GM23338 (cell line): Measurements from ENCODE around the gene C11orf98. TPM values are rescaled to one million over a fixed set of nuclear protein-coding genes. Genes with fewer than 3 reads are reported as not detected.
A peak's percentile ranks its signal among the peaks of the same experiment; 100 is the strongest.

Source experiments
- ATAC-seq: fragments of 200-7000 bp; cut with Tn5 transposase; 3 replicates; pipeline ENCODE4 v1.9.1; 2020
- DNase-seq: peaks from one replicate; pipeline ENCODE4 v3.0.0-alpha.2; 2015; ENCODE audit warnings: low spot score
- H2AFZ ChIP-seq: fragments of 200-600 bp; sonication (generic); 2 replicates; pipeline ENCODE4 v1.8.0; 2016; ENCODE audit warnings: antibody characterized with exemption, mild to moderate bottlenecking, moderate library complexity
- H3F3A ChIP-seq: fragments of 200-600 bp; sonication (generic); replicated peaks from 2 replicates; pipeline ENCODE4 v1.8.0; 2017; ENCODE audit warnings: antibody characterized with exemption, mixed run types, low read depth
- H3K27ac ChIP-seq: fragments of 200-600 bp; sonication (generic); 2 replicates; pipeline ENCODE4 v1.6.1; 2016; ENCODE audit warnings: low read depth
- H3K27me3 ChIP-seq: fragments of 200-600 bp; sonication (generic); 2 replicates; pipeline ENCODE4 v1.8.0; 2016; ENCODE audit warnings: mild to moderate bottlenecking, mixed run types, moderate library complexity; ENCODE audit not compliant: insufficient read depth
- H3K36me3 ChIP-seq: fragments of 200-600 bp; sonication (generic); 2 replicates; pipeline ENCODE4 v1.8.0; 2016; ENCODE audit warnings: mild to moderate bottlenecking; ENCODE audit not compliant: insufficient read depth
- H3K4me1 ChIP-seq: fragments of 200-600 bp; sonication (generic); 2 replicates; pipeline ENCODE4 v1.8.0; 2016; ENCODE audit warnings: mild to moderate bottlenecking, moderate library complexity; ENCODE audit not compliant: insufficient read depth
- H3K4me2 ChIP-seq: fragments of 200-600 bp; sonication (generic); 2 replicates; pipeline ENCODE4 v1.7.1; 2017; ENCODE audit warnings: mixed run types
- H3K4me3 ChIP-seq: fragments of 200-600 bp; sonication (generic); 2 replicates; pipeline ENCODE4 v1.6.1; 2016; ENCODE audit warnings: mixed run types
- H3K79me2 ChIP-seq: fragments of 200-600 bp; sonication (generic); replicated peaks from 2 replicates; pipeline ENCODE4 v1.8.0; 2017; ENCODE audit warnings: mild to moderate bottlenecking; ENCODE audit not compliant: insufficient read depth
- H3K9me2 ChIP-seq: fragments of 200-600 bp; sonication (generic); 2 replicates; pipeline ENCODE4 v1.8.0; 2017; ENCODE audit not compliant: insufficient read depth
- H4K20me1 ChIP-seq: fragments of 200-600 bp; sonication (generic); replicated peaks from 2 replicates; pipeline ENCODE4 v1.8.0; 2017; ENCODE audit warnings: mild to moderate bottlenecking; ENCODE audit not compliant: insufficient read depth
- H3K27ac Mint-ChIP-seq: 2 replicates; pipeline ENCODE4 v1.8.0; 2020; ENCODE audit warnings: inconsistent platforms, mild to moderate bottlenecking, moderate library complexity, mixed read lengths
- H3K27me3 Mint-ChIP-seq: 3 replicates; pipeline ENCODE4 v1.8.0; 2022; ENCODE audit warnings: low read depth, mild to moderate bottlenecking, moderate library complexity, mixed read lengths, inconsistent platforms; ENCODE audit not compliant: insufficient read depth, poor library complexity
- H3K36me3 Mint-ChIP-seq: 3 replicates; pipeline ENCODE4 v1.8.0; 2021; ENCODE audit warnings: low read depth, mild to moderate bottlenecking, inconsistent platforms, moderate library complexity, mixed read lengths
- H3K4me1 Mint-ChIP-seq: 3 replicates; pipeline ENCODE4 v1.8.0; 2020; ENCODE audit warnings: mild to moderate bottlenecking, inconsistent platforms, mixed read lengths
- H3K4me3 Mint-ChIP-seq: 3 replicates; pipeline ENCODE4 v1.8.0; 2021; ENCODE audit warnings: moderate library complexity, mild to moderate bottlenecking, inconsistent platforms, mixed read lengths
- H3K9me3 Mint-ChIP-seq: 3 replicates; pipeline ENCODE4 v1.8.0; 2020; ENCODE audit warnings: moderate library complexity, mild to moderate bottlenecking, inconsistent platforms, mixed read lengths
- CREB1 ChIP-seq: fragments of 250-450 bp; sonication (Bioruptor Pico); IDR thresholded peaks from 2 replicates; pipeline ENCODE4 v1.5.0; 2020; ENCODE audit warnings: low read depth, mild to moderate bottlenecking, moderate library complexity
- CTCF ChIP-seq, 2 experiments: fragments of 200-600 bp in 1 of 2; sonication (generic) in 1 of 2; conservative IDR thresholded peaks; 2 replicates each; pipeline versions ENCODE4 v1.5.1 to v1.6.1; 2016 to 2017; ENCODE audit warnings: antibody characterized with exemption in 2 of 2, low read depth in 2 of 2, mild to moderate bottlenecking in 2 of 2, moderate library complexity in 1 of 2
- EZH2 ChIP-seq: fragments of 200-600 bp; sonication (generic); IDR thresholded peaks from one replicate; pipeline ENCODE4 v1.8.0; 2017; ENCODE audit warnings: antibody characterized with exemption, mild to moderate bottlenecking, low read depth; ENCODE audit not compliant: unreplicated experiment
- EZH2phosphoT487 ChIP-seq: fragments of 200-600 bp; sonication (generic); IDR thresholded peaks from one replicate; pipeline ENCODE4 v1.8.1; 2018; ENCODE audit warnings: antibody characterized with exemption; ENCODE audit not compliant: unreplicated experiment
- JUNB ChIP-seq: IDR thresholded peaks from one replicate; pipeline ENCODE4 v1.6.1; 2016; ENCODE audit warnings: antibody characterized with exemption; ENCODE audit not compliant: unreplicated experiment
- NANOG ChIP-seq: IDR thresholded peaks from 2 replicates; pipeline ENCODE4 v1.6.1; 2016; ENCODE audit warnings: antibody characterized with exemption, borderline replicate concordance
- POLR2AphosphoS5 ChIP-seq: IDR thresholded peaks from 2 replicates; pipeline ENCODE4 v1.6.1; 2016; ENCODE audit warnings: antibody characterized with exemption, low read depth
- REST ChIP-seq: IDR thresholded peaks from one replicate; pipeline ENCODE4 v1.6.1; 2018; ENCODE audit warnings: antibody characterized with exemption; ENCODE audit not compliant: unreplicated experiment
- STAT1 ChIP-seq: IDR thresholded peaks from one replicate; pipeline ENCODE4 v1.6.1; 2016; ENCODE audit warnings: antibody characterized with exemption; ENCODE audit not compliant: unreplicated experiment
- ZNF114 ChIP-seq: fragments of 250-450 bp; sonication (Bioruptor Pico); IDR thresholded peaks from 2 replicates; pipeline ENCODE4 v1.5.0; 2020; ENCODE audit warnings: mild to moderate bottlenecking, moderate library complexity
- ZNF331 ChIP-seq: fragments of 250-450 bp; sonication (Bioruptor Pico); IDR thresholded peaks from 2 replicates; pipeline ENCODE4 v1.5.0; 2020; ENCODE audit warnings: low read depth, mild to moderate bottlenecking, moderate library complexity
- polyA plus RNA-seq: library from polyadenylated mRNA; unstranded; fragments of >200 nt; fragmentation: Nextera tagmentation; extraction: Ambion mirVana; gene quantifications from 2 replicates; pipeline ENCODE4 v1.2.1, GENCODE V29; 2016
- total RNA-seq: library from RNA; depleted of rRNA; stranded (reverse); fragments of >200 nt; shearing (Covaris generic); gene quantifications from 2 replicates; pipeline ENCODE4 v1.2.3, GENCODE V29; 2014
- TF ChIP-seq, protein P1 (sequence below): IDR thresholded peaks from 2 replicates; pipeline ENCODE4 v1.6.1; 2016; ENCODE audit warnings: antibody characterized with exemption
- TF ChIP-seq, protein P2 (sequence below): fragments of 250-450 bp; sonication (Bioruptor Pico); IDR thresholded peaks from 2 replicates; pipeline ENCODE4 v1.5.0; 2020; ENCODE audit warnings: mild to moderate bottlenecking, moderate library complexity

Gene C11orf98
- total and polyA plus RNA-seq, 2 experiments from 2014 or later: 132 to 479 TPM

GRCh38 chr11:62652161-62653006, 12.6 kb downstream of the C11orf98 start:
- H3K4me2 ChIP-seq: peak overlapping the region; percentile 100
- H3K9me2 ChIP-seq: no peaks in the 10 kb centered on the region
- ATAC-seq (no peak), DNase-seq (no peak)
- peaks cover 10% of the 10 kb centered on the region for H3K27me3 Mint-ChIP-seq
- TF ChIP-seq, protein P1, sequence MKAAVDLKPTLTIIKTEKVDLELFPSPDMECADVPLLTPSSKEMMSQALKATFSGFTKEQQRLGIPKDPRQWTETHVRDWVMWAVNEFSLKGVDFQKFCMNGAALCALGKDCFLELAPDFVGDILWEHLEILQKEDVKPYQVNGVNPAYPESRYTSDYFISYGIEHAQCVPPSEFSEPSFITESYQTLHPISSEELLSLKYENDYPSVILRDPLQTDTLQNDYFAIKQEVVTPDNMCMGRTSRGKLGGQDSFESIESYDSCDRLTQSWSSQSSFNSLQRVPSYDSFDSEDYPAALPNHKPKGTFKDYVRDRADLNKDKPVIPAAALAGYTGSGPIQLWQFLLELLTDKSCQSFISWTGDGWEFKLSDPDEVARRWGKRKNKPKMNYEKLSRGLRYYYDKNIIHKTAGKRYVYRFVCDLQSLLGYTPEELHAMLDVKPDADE: no peak
- TF ChIP-seq EZH2phosphoT487: no peak
- no peak for TF ChIP-seq CREB1 (CRISPR knock-in tag)
- TF ChIP-seq, protein P2, sequence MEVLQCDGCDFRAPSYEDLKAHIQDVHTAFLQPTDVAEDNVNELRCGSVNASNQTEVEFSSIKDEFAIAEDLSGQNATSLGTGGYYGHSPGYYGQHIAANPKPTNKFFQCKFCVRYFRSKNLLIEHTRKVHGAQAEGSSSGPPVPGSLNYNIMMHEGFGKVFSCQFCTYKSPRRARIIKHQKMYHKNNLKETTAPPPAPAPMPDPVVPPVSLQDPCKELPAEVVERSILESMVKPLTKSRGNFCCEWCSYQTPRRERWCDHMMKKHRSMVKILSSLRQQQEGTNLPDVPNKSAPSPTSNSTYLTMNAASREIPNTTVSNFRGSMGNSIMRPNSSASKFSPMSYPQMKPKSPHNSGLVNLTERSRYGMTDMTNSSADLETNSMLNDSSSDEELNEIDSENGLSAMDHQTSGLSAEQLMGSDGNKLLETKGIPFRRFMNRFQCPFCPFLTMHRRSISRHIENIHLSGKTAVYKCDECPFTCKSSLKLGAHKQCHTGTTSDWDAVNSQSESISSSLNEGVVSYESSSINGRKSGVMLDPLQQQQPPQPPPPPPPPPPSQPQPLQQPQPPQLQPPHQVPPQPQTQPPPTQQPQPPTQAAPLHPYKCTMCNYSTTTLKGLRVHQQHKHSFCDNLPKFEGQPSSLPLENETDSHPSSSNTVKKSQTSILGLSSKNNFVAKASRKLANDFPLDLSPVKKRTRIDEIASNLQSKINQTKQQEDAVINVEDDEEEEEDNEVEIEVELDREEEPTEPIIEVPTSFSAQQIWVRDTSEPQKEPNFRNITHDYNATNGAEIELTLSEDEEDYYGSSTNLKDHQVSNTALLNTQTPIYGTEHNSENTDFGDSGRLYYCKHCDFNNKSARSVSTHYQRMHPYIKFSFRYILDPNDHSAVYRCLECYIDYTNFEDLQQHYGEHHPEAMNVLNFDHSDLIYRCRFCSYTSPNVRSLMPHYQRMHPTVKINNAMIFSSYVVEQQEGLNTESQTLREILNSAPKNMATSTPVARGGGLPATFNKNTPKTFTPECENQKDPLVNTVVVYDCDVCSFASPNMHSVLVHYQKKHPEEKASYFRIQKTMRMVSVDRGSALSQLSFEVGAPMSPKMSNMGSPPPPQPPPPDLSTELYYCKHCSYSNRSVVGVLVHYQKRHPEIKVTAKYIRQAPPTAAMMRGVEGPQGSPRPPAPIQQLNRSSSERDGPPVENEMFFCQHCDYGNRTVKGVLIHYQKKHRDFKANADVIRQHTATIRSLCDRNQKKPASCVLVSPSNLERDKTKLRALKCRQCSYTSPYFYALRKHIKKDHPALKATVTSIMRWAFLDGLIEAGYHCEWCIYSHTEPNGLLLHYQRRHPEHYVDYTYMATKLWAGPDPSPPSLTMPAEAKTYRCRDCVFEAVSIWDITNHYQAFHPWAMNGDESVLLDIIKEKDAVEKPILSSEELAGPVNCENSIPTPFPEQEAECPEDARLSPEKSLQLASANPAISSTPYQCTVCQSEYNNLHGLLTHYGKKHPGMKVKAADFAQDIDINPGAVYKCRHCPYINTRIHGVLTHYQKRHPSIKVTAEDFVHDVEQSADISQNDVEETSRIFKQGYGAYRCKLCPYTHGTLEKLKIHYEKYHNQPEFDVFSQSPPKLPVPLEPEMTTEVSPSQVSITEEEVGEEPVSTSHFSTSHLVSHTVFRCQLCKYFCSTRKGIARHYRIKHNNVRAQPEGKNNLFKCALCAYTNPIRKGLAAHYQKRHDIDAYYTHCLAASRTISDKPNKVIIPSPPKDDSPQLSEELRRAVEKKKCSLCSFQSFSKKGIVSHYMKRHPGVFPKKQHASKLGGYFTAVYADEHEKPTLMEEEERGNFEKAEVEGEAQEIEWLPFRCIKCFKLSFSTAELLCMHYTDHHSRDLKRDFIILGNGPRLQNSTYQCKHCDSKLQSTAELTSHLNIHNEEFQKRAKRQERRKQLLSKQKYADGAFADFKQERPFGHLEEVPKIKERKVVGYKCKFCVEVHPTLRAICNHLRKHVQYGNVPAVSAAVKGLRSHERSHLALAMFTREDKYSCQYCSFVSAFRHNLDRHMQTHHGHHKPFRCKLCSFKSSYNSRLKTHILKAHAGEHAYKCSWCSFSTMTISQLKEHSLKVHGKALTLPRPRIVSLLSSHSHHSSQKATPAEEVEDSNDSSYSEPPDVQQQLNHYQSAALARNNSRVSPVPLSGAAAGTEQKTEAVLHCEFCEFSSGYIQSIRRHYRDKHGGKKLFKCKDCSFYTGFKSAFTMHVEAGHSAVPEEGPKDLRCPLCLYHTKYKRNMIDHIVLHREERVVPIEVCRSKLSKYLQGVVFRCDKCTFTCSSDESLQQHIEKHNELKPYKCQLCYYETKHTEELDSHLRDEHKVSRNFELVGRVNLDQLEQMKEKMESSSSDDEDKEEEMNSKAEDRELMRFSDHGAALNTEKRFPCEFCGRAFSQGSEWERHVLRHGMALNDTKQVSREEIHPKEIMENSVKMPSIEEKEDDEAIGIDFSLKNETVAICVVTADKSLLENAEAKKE (CRISPR knock-in tag): no peak
- no peak for TF ChIP-seq EZH2
- no peak for TF ChIP-seq REST
- no peak for TF ChIP-seq NANOG
- no peak for TF ChIP-seq ZNF331 (CRISPR knock-in tag)
- no peak for TF ChIP-seq CTCF (conservative IDR thresholded peaks at IDR 0.05; ENCODE audit: low read depth in 2 of 2)
- no peak for TF ChIP-seq POLR2AphosphoS5
- TF ChIP-seq STAT1: no peak
- no peak for TF ChIP-seq ZNF114 (CRISPR knock-in tag)
- TF ChIP-seq JUNB: no peak
- H3K9me3 Mint-ChIP-seq: no peaks in the 10 kb centered on the region
- peaks cover 8% of the 10 kb centered on the region for H3K4me1 Mint-ChIP-seq
- H3K4me1 ChIP-seq: peaks cover 9% of the 10 kb centered on the region; the same call in 1 of the 2 replicates
- no peaks in the 10 kb centered on the region for H3K27me3 ChIP-seq
- H3K36me3 ChIP-seq: 0 out of 2 replicates have a peak, but pooled peaks cover 3% of the 10 kb centered on the region
- peaks cover 16% of the 10 kb centered on the region for H3K36me3 Mint-ChIP-seq
- H2AFZ ChIP-seq: peak overlapping the region; percentile 81
- peaks cover 7% of the 10 kb centered on the region; the same call in 1 of the 2 replicates for H3F3A ChIP-seq
- peak overlapping the region; percentile 87 for H3K4me3 Mint-ChIP-seq
- H3K27ac ChIP-seq: peak overlapping the region; percentile 86
- H3K27ac Mint-ChIP-seq: peak overlapping the region; percentile 95
- peaks cover 24% of the 10 kb centered on the region for H3K79me2 ChIP-seq
- H3K4me3 ChIP-seq: peak overlapping the region; percentile 100
- no peaks in the 10 kb centered on the region for H4K20me1 ChIP-seq
